Karpas-422 (cell line): ENCODE measurements around the gene SPRED1. TPM values are rescaled to one million over a fixed set of nuclear protein-coding genes. Genes with fewer than 3 reads are reported as not detected.

Experiments
- DNase-seq: peaks from one replicate; pipeline ENCODE4 v3.0.0-alpha.2; 2015
- H2AFZ ChIP-seq: fragments of 200-600 bp; sonication (generic); 2 replicates; pipeline ENCODE4 v1.6.1; 2014; ENCODE audit warnings: antibody characterized with exemption, low read length, mixed read lengths
- H3K27ac ChIP-seq: fragments of 200-600 bp; sonication (generic); 2 replicates; pipeline ENCODE4 v1.5.1; 2014; ENCODE audit warnings: mild to moderate bottlenecking, low read length, moderate library complexity
- H3K27me3 ChIP-seq: fragments of 200-600 bp; sonication (generic); 2 replicates; pipeline ENCODE4 v1.6.1; 2014; ENCODE audit warnings: low read length, mixed read lengths
- H3K36me3 ChIP-seq: fragments of 200-600 bp; sonication (generic); 2 replicates; pipeline ENCODE4 v1.6.1; 2014; ENCODE audit warnings: low read length, mixed read lengths; ENCODE audit not compliant: insufficient read depth
- H3K4me1 ChIP-seq: fragments of 200-600 bp; sonication (generic); 2 replicates; pipeline ENCODE4 v1.6.1; 2014; ENCODE audit warnings: mild to moderate bottlenecking, low read length, mixed read lengths
- H3K4me2 ChIP-seq: fragments of 200-600 bp; sonication (generic); 2 replicates; pipeline ENCODE4 v1.6.1; 2014; ENCODE audit warnings: low read length, low read depth, mild to moderate bottlenecking; ENCODE audit not compliant: poor library complexity, severe bottlenecking
- H3K4me3 ChIP-seq: fragments of 200-600 bp; sonication (generic); 2 replicates; pipeline ENCODE4 v1.5.1; 2014; ENCODE audit warnings: mild to moderate bottlenecking, antibody characterized with exemption, low read length, mixed read lengths
- H3K79me2 ChIP-seq: fragments of 200-600 bp; sonication (generic); 2 replicates; pipeline ENCODE4 v1.6.1; 2014; ENCODE audit warnings: mild to moderate bottlenecking, low read length, mixed read lengths
- H3K9ac ChIP-seq: fragments of 200-600 bp; sonication (generic); 2 replicates; pipeline ENCODE4 v1.6.0; 2014; ENCODE audit warnings: low read length
- H3K9me2 ChIP-seq: fragments of 200-600 bp; sonication (generic), shearing (Covaris generic); replicated peaks from 2 replicates; pipeline ENCODE4 v1.6.0; 2014; ENCODE audit warnings: mild to moderate bottlenecking, low read length, moderate library complexity; ENCODE audit not compliant: insufficient read depth
- H3K9me3 ChIP-seq: fragments of 300-700, 200-600 bp; sonication (generic); 2 replicates; pipeline ENCODE4 v1.6.1; 2014; ENCODE audit warnings: low read length, mixed read lengths
- H4K20me1 ChIP-seq: fragments of 200-600 bp; sonication (generic); 2 replicates; pipeline ENCODE4 v1.6.1; 2014; ENCODE audit warnings: mild to moderate bottlenecking, antibody characterized with exemption, low read length, low read depth; ENCODE audit not compliant: insufficient read depth
- total RNA-seq: library from RNA; depleted of rRNA; stranded (reverse); fragments of >200 nt; shearing (Covaris generic); gene quantifications from 2 replicates; pipeline ENCODE4 v1.2.3, GENCODE V29; 2014; ENCODE audit warnings: low replicate concordance

Gene SPRED1
- total RNA-seq, 1 experiment from 2014 or later, result 27.7 TPM

DNA sequence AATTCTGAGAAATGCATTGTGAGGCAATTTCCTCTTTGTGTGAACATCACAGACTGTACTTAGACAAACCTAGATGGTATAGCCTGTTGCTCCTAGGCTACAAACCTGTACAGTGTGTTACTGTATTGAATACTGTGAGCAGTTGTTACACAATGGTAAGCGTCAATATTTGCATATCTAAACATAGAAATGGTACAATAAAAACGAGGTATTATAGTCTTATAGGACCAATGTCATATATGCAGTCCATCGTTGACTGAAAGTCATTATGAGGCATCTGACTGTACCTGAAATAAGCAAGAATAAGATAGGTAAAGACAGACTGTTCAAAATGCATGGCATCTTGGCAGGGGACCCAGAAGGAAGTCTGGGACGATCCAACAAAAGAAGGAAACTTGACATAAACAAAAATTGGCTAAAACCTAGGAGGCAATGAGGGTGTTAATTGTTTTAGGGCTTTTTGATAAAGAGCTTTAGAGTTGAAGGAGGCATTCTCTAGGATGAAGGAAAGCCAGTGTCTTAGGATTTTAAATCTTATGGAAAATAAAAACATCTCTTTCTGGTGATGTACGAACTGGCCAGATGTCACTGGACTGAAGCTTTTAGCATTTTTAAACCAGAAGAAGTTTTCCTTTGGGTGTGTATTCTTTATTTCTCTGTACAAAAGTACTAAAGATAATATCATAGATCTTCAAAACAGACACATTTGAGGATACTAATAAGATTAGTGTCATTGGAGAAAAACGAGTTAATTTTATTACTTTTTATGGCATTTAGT, 9.2 kb upstream of the SPRED1 start:
- Histone ChIP-seq H3K36me3 (no peaks in the 10 kb centered on the region), H3K4me1 (peaks cover 30% of the 10 kb centered on the region), H2AFZ (no peak overlapping the region), H3K79me2 (no peaks in the 10 kb centered on the region), H3K4me2 (no peak overlapping the region), H3K27me3 (no peaks in the 10 kb centered on the region), H3K4me3 (no peak overlapping the region), H3K9ac (no peak overlapping the region), H4K20me1 (no peaks in the 10 kb centered on the region), H3K27ac (no peak overlapping the region), H3K9me3 (no peaks in the 10 kb centered on the region), H3K9me2 (no peaks in the 10 kb centered on the region)
- no peak for DNase-seq

DNA sequence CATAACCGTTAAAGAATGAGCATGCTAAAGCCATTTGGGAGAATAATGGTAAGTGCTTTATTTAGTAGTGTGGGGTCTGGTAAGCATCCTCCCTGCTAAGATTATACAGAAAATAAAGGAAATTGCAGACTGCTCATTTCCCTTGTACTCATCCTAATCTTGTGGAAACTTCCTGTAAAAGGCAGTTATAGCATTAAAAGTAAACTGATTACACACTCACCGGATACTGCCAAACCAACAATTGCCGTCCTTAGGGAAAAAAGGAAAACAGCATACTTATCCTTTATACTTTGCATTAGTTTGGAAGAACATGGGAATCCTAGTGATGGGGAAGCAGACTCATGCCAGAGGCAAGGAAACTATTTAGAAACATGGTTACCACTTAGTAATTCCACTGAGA, 5.3 kb upstream of the SPRED1 start:
- Histone ChIP-seq H3K4me1 (peaks cover 30% of the 10 kb centered on the region), H3K4me3 (no peak overlapping the region), H3K9me3 (no peaks in the 10 kb centered on the region), H3K9me2 (no peaks in the 10 kb centered on the region), H3K27ac (no peak overlapping the region), H2AFZ (no peak overlapping the region), H3K4me2 (no peak overlapping the region), H3K9ac (no peak overlapping the region), H3K36me3 (no peaks in the 10 kb centered on the region), H3K79me2 (peaks cover 1% of the 10 kb centered on the region), H3K27me3 (no peaks in the 10 kb centered on the region), H4K20me1 (no peaks in the 10 kb centered on the region)
- DNase-seq, result no peak

DNA sequence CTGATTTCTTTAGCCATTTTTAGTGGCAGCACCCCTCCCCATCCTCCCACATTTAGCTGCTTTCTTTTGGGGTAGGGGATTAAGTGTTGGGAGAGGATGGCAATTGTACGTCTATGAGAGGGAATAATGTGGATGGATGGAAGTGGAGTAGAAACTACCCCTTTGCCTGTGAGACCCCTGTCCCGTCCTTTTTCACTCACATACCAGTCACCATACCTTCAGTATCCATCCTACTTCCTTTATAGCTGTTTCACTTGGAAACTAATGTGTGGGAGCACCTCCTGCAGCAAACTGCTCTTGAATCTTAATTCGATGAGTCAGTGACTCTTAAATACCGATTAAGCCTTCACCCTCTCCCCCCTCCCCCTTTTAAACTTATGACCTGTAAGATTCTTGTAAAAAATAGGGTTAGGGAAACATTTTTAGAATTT, 730 bp downstream of the SPRED1 start:
- Histone ChIP-seq H3K79me2 (peaks cover 62% of the 10 kb centered on the region), H2AFZ (no peak overlapping the region), H3K36me3 (peaks cover 5% of the 10 kb centered on the region; the same call in 1 of the 2 replicates), H3K9me2 (no peaks in the 10 kb centered on the region), H3K9me3 (no peaks in the 10 kb centered on the region), H3K4me1 (peaks cover 46% of the 10 kb centered on the region), H3K4me3 (peak overlapping the region; percentile 89), H4K20me1 (peaks cover 13% of the 10 kb centered on the region; the same call in 1 of the 2 replicates), H3K27me3 (no peaks in the 10 kb centered on the region), H3K4me2 (peak overlapping the region; percentile 90), H3K27ac (peak overlapping the region; percentile 73), H3K9ac (peak overlapping the region; percentile 96)
- peak; percentile 67 for DNase-seq

DNA sequence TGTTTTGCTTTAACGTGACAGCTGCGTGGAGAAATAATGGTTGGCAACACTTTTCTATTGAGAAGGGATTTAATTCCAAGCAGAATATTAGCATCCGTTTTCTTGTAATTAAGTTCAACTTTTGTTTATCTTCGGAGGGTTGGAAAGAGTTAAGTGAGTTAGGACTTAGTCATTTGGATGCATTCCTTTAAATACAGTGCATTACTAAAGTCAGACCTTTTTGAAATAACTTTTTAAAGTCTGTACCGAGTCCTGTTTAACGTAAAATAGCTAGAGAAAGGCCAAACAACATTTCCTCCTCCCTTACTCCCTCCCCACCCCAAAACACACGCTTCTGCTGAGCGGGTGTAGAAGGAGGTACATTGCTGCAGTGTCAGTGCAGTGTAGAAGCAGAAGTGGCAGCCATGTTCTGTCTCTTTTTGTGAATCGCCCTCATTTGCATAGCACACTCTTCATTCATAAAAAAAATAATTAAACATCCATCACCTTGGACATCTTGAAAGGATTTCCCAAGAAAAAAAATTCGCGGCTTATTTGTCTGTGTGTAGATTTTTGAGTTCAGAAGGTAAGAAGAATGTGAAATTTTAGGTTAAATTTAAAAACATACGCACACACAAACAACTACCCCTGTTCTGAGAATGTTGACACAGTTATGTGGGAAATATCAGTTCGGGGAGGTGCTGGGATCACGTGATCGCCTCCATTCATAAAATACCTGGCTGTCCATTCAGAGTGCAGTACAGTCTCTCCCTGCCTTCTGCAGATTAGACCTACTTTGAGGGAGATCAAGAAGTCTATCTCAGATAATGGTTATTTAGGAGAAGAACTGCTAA, 1.6 kb downstream of the SPRED1 start:
- Histone ChIP-seq H3K36me3 (peaks cover 5% of the 10 kb centered on the region; the same call in 1 of the 2 replicates), H3K27ac (peak overlapping the region; percentile 73), H3K9ac (peak overlapping the region; percentile 96), H2AFZ (no peak overlapping the region), H3K9me2 (no peaks in the 10 kb centered on the region), H3K9me3 (no peaks in the 10 kb centered on the region), H3K4me2 (peak overlapping the region; percentile 90), H3K4me3 (peak overlapping the region; percentile 89), H3K27me3 (no peaks in the 10 kb centered on the region), H4K20me1 (peaks cover 13% of the 10 kb centered on the region; the same call in 1 of the 2 replicates), H3K4me1 (peaks cover 46% of the 10 kb centered on the region), H3K79me2 (peaks cover 71% of the 10 kb centered on the region)
- DNase-seq, result peak; percentile 85

DNA sequence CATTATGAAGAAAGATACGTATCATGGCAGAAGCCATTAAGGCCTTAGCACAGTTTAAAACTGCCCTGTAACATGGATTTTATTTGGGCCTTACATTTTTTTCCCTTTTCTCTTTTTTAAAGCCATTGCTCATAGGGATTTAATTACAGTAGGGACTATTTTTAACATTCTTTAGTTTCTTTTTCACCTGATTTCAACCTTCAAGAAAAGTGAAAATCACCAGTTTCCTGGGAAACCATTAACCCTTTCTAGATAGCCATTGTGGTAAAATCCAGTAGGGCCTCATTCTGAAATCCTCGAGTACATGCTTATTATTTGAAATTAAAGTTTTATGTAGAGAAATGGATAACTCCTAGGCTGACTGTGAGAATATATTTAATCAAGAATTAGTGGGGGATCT, 3.1 kb downstream of the SPRED1 start:
- Histone ChIP-seq H3K9ac (peak overlapping the region; percentile 96), H3K4me1 (peaks cover 50% of the 10 kb centered on the region), H3K27ac (peak overlapping the region; percentile 27; the same call in 1 of the 2 replicates), H3K36me3 (peaks cover 5% of the 10 kb centered on the region; the same call in 1 of the 2 replicates), H2AFZ (no peak overlapping the region), H3K27me3 (no peaks in the 10 kb centered on the region), H3K4me2 (peak overlapping the region; percentile 90), H3K9me2 (no peaks in the 10 kb centered on the region), H3K4me3 (peak overlapping the region; percentile 89), H3K9me3 (no peaks in the 10 kb centered on the region), H3K79me2 (peaks cover 85% of the 10 kb centered on the region), H4K20me1 (peaks cover 13% of the 10 kb centered on the region; the same call in 1 of the 2 replicates)
- DNase-seq, result no peak

DNA sequence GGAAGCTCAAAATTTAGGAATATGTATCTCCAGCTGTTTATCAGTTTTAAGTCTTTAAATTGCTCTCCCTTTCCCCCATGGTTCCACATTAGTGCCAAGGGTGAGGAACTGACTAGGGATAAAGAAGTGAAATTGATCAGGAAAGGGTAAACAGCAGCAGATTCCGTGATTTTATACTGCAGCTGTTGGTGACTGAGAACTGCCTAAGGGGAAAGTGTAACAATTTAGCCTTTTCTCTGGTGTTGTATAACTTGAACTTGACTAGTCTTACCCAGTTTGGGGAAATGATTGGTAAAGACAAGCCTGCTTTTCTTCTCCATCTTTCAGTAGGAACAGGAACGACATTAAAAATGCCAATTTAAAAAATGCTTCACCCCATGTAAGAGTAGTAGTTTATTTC, 5.0 kb downstream of the SPRED1 start:
- Histone ChIP-seq H2AFZ (no peak overlapping the region), H3K9me3 (no peaks in the 10 kb centered on the region), H3K4me1 (peaks cover 43% of the 10 kb centered on the region), H3K9me2 (no peaks in the 10 kb centered on the region), H3K4me3 (no peak overlapping the region), H3K27me3 (no peaks in the 10 kb centered on the region), H3K4me2 (no peak overlapping the region), H3K36me3 (peaks cover 5% of the 10 kb centered on the region; the same call in 1 of the 2 replicates), H3K9ac (no peak overlapping the region), H4K20me1 (peaks cover 13% of the 10 kb centered on the region; the same call in 1 of the 2 replicates), H3K27ac (no peak overlapping the region), H3K79me2 (peaks cover 100% of the 10 kb centered on the region)
- no peak for DNase-seq

DNA sequence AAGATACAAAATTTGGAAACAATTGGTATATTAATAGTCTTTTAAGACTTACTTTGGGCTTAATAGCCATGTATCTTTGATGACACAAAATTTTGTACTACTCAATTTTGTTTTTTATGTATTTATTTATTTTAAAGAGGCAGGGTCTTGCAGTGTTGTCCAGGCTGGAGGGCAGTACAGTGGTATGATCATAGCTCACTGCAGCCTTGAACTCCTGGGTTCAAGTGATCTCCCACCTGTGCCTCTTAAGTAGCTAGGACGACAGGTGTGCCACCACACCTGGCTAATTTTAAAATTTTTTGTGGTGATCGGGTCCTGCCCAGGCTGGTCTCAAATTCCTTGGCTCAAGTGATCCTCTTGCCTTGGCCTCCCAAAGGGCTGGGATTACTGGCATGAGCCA, 6.5 kb downstream of the SPRED1 start:
- Histone ChIP-seq H3K4me1 (peaks cover 49% of the 10 kb centered on the region), H3K79me2 (peaks cover 100% of the 10 kb centered on the region), H3K9me2 (no peaks in the 10 kb centered on the region), H3K27me3 (no peaks in the 10 kb centered on the region), H3K27ac (no peak overlapping the region), H2AFZ (no peak overlapping the region), H3K4me2 (no peak overlapping the region), H3K4me3 (no peak overlapping the region), H4K20me1 (peaks cover 2% of the 10 kb centered on the region; the same call in 1 of the 2 replicates), H3K36me3 (peaks cover 5% of the 10 kb centered on the region; the same call in 1 of the 2 replicates), H3K9ac (no peak overlapping the region), H3K9me3 (no peaks in the 10 kb centered on the region)
- DNase-seq, result no peak

DNA sequence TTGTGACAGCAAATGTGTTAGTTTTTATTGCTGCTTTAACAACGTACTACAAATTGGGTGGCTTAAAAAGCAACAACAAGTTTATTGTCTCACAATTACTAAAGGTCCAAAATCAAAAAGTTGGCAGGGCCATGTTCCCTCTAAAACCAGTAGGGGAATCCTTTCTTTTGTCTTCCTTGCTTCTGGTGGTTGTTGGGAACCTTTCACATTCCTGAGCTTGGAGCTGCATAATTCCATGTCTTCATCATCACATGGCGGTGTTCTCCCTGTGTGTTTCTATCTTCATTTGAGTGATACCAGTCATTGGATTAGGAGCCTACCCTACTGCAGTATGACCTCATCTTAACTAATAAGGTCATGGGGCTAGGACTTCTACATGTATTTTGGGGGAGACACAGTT, 7.4 kb downstream of the SPRED1 start:
- H3K9me2 ChIP-seq, result no peaks in the 10 kb centered on the region
- no peak for DNase-seq
- no peaks in the 10 kb centered on the region for H3K9me3 ChIP-seq
- H3K4me3 ChIP-seq, result no peak overlapping the region
- H2AFZ ChIP-seq, result no peak overlapping the region
- no peak overlapping the region for H3K4me2 ChIP-seq
- H3K27me3 ChIP-seq, result no peaks in the 10 kb centered on the region
- peaks cover 100% of the 10 kb centered on the region for H3K79me2 ChIP-seq
- H3K9ac ChIP-seq, result no peak overlapping the region
- 0 out of 2 replicates have a peak, but pooled peaks cover 2% of the 10 kb centered on the region for H4K20me1 ChIP-seq
- H3K36me3 ChIP-seq, result peaks cover 5% of the 10 kb centered on the region; the same call in 1 of the 2 replicates
- H3K27ac ChIP-seq, result no peak overlapping the region
- H3K4me1 ChIP-seq, result peaks cover 50% of the 10 kb centered on the region
